Calu3 (cell line): ENCODE data around the gene DNAJA2. TPM values are rescaled to one million over a fixed set of nuclear protein-coding genes. Genes with fewer than 3 reads are reported as not detected.

Experiments
- Bru-seq: library from RNA; stranded (reverse); fragments of 400-500 nt; gene quantifications from one replicate; lab custom pipeline; 2021; lab: Mats Ljungman, UMichigan
- BruChase-seq, 2 experiments: library from RNA; stranded (reverse); fragments of 400-500 nt; gene quantifications; one replicate each; lab custom pipeline; 2021; lab: Mats Ljungman, UMichigan
- BruUV-seq: library from RNA; stranded (reverse); fragments of 400-500 nt; replicated peaks from 2 replicates; lab custom pipeline; 2021; lab: Mats Ljungman, UMichigan
- CTCF ChIA-PET: fragments of 300-600 bp; sonication (Branson Sonifier 250); formaldehyde crosslinking; loops from one replicate; lab custom pipeline; 2022; ENCODE audit warnings: antibody characterized with exemption; lab: Charles Lee
- DNase-seq: peaks from one replicate; pipeline ENCODE4 v3.0.0; 2022
- H3K27ac Mint-ChIP-seq: one replicate; pipeline ENCODE4 v1.8.0; 2022; ENCODE audit warnings: mixed read lengths; ENCODE audit not compliant: unreplicated experiment
- H3K27me3 Mint-ChIP-seq: one replicate; pipeline ENCODE4 v1.8.0; 2022; ENCODE audit warnings: mixed read lengths; ENCODE audit not compliant: unreplicated experiment
- H3K36me3 Mint-ChIP-seq: one replicate; pipeline ENCODE4 v1.8.0; 2022; ENCODE audit warnings: mild to moderate bottlenecking, moderate library complexity, mixed read lengths; ENCODE audit not compliant: insufficient read depth, unreplicated experiment
- H3K4me1 Mint-ChIP-seq: one replicate; pipeline ENCODE4 v1.8.0; 2022; ENCODE audit warnings: mild to moderate bottlenecking, low read depth, mixed read lengths; ENCODE audit not compliant: unreplicated experiment
- H3K4me3 Mint-ChIP-seq: one replicate; pipeline ENCODE4 v1.8.0; 2022; ENCODE audit warnings: mild to moderate bottlenecking, low read depth, moderate library complexity, mixed read lengths; ENCODE audit not compliant: unreplicated experiment
- H3K9me3 Mint-ChIP-seq: one replicate; pipeline ENCODE4 v1.8.0; 2022; ENCODE audit warnings: low read depth, mixed read lengths; ENCODE audit not compliant: unreplicated experiment
- CTCF ChIP-seq: fragments of 200-600 bp; IDR thresholded peaks from one replicate; pipeline ENCODE4 v1.8.0; 2022; ENCODE audit warnings: antibody characterized with exemption; ENCODE audit not compliant: unreplicated experiment
- intact Hi-C: fragments of 100-400 bp; cut with micrococcal nuclease; formaldehyde crosslinking; loops from one replicate; pipeline ENCODE4 v1.10.0; 2022; ENCODE audit not compliant: unreplicated experiment
- long read RNA-seq: library from polyadenylated mRNA; stranded (forward); transcript quantifications from one replicate; pipeline ENCODE4 v2.0.0, GENCODE V29; 2022
- total RNA-seq: library from RNA; stranded (reverse); gene quantifications from 2 replicates; pipeline ENCODE4 v1.2.3, GENCODE V29; 2022

Gene DNAJA2
- total RNA-seq (76.8 and 80.1 TPM in 2 replicates), Bru-seq, nascent RNA (percentile 94 among the genes with signal in this experiment), BruChase-seq, experiment 1, labeled RNA remaining after a 6-hour chase (percentile 96 among the genes with signal in this experiment), BruChase-seq, experiment 2, labeled RNA remaining after a 2-hour chase (percentile 95 among the genes with signal in this experiment)
- long read RNA-seq, transcript DNAJA2-201 (9 exons, 3,122 nt) = major isoform, 140 of 166 reads
- long read RNA-seq, partial matches to known transcripts = 4 of 166 reads
- long read RNA-seq, other reads (novel, unspliced or antisense) = 22 of 166 reads

GRCh38 chr16:46973207-46973995, at the start of gene DNAJA2:
TSS of gene DNAJA2 (minus strand) at chr16:46973674. CDS start at chr16:46973572, 102 bp downstream.
- H3K36me3 Mint-ChIP-seq = peaks cover 51% of the 10 kb centered on the region
- no peaks in the 10 kb centered on the region for H3K9me3 Mint-ChIP-seq
- intact Hi-C loops = loop anchor here (2.0 kb wide), 1 partner anchor 45 kb away; no protein-coding TSS in a partner anchor

GRCh38 chr16:47019568-47019967, 46.1 kb upstream of the DNAJA2 start:
- Mint-ChIP-seq H3K4me3 (no peak overlapping the region), H3K36me3 (no peaks in the 10 kb centered on the region), H3K4me1 (no peaks in the 10 kb centered on the region), H3K27ac (no peak overlapping the region), H3K27me3 (no peaks in the 10 kb centered on the region), H3K9me3 (no peaks in the 10 kb centered on the region)
- intact Hi-C loops = loop anchor here (2.0 to 10.0 kb wide), 3 partner anchors 47 to 1137 kb away; partner anchors contain the start of gene DNAJA2
- BruUV-seq = no TSS peak
- peak; percentile 23 for TF ChIP-seq CTCF
- DNase-seq = no peak
- CTCF ChIA-PET = interaction anchor here (0.7 to 2.0 kb wide), 4 partner anchors 18 to 136 kb away, joined by 4 to 15 read pairs (median 6); no protein-coding TSS in a partner anchor

More at GRCh38 chr16:46973207-46973995, at the start of gene DNAJA2:
- DNase-seq = peak; percentile 97
- Mint-ChIP-seq H3K27ac (peak within 1 kb of the TSS; percentile 93), H3K4me1 (peaks cover 50% of the 10 kb centered on the region), H3K4me3 (peak within 1 kb of the TSS; percentile 74), H3K27me3 (no peaks in the 10 kb centered on the region)
- TF ChIP-seq CTCF = no peak
- no TSS peak for BruUV-seq
- CTCF ChIA-PET = interaction anchor here (1.3 to 1.5 kb wide), 3 partner anchors 10 to 16 kb away, joined by 3 to 4 read pairs (median 4); no protein-coding TSS in a partner anchor

- H3K36me3 Mint-ChIP-seq = no peaks in the 10 kb centered on the region
- no peaks in the 10 kb centered on the region for H3K4me1 Mint-ChIP-seq
- CTCF ChIA-PET = interaction anchor here (1.0 to 2.0 kb wide), 2 partner anchors 20 to 31 kb away, joined by 3 to 15 read pairs; no protein-coding TSS in a partner anchor
- intact Hi-C loops = loop anchor here (1.0 to 10.0 kb wide), 4 partner anchors 46 to 1138 kb away; partner anchors contain the start of gene DNAJA2
- no TSS peak for BruUV-seq
- no peak overlapping the region for H3K27ac Mint-ChIP-seq
- H3K27me3 Mint-ChIP-seq = no peaks in the 10 kb centered on the region
- H3K9me3 Mint-ChIP-seq = no peaks in the 10 kb centered on the region
- DNase-seq = peak; percentile 72
- no peak overlapping the region for H3K4me3 Mint-ChIP-seq
- TF ChIP-seq CTCF = peak; percentile 49
Measured at GRCh38 chr16:47018223-47018891, 44.9 kb upstream of the DNAJA2 start.

- Mint-ChIP-seq H3K36me3 (no peaks in the 10 kb centered on the region), H3K9me3 (no peaks in the 10 kb centered on the region), H3K4me3 (no peak overlapping the region), H3K4me1 (no peaks in the 10 kb centered on the region), H3K27ac (no peak overlapping the region), H3K27me3 (no peaks in the 10 kb centered on the region)
- BruUV-seq = no TSS peak
- no peak for TF ChIP-seq CTCF
- intact Hi-C loops = loop anchor here (1.0 to 10.0 kb wide), 4 partner anchors 45 to 1139 kb away; partner anchors contain the start of gene DNAJA2
- CTCF ChIA-PET = no interaction called here
- no peak for DNase-seq
Measured at GRCh38 chr16:47017636-47018035, 44.2 kb upstream of the DNAJA2 start.
